ENCODE measurements around the gene MSANTD1.

Gene MSANTD1

DNA sequence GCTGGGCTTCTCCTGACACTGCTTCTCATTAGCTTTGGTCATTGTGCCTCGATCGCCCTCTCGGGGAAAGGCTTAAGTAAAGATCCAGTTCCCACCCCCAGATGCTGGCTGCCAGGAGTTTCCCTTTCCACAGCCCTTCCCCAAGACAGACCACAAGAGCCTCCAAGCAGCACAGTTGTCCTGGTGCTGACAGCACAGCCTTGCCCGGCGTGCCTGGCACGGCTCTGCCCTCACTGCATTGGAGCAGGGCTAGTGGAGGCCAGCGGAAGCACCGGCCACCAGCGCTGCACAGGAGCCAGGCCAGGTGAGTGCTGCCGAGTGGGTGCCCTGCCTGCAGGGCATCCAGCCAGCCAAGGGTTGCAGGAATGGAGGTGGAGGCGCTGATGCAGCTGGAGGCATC, 9.7 kb upstream of the MSANTD1 start:
- H3K4me2 ChIP-seq (ENCODE audit: low read length) = no peak overlapping the region
- no peak overlapping the region for H3K9ac ChIP-seq (ENCODE audit: low read length)
- H3K79me2 ChIP-seq (ENCODE audit: low read length) = no peaks in the 10 kb centered on the region
- TF ChIP-seq EZH2phosphoT487 (IDR thresholded peaks at IDR 0.05; ENCODE audit: low read depth) = no peak
- TF ChIP-seq, protein P1, sequence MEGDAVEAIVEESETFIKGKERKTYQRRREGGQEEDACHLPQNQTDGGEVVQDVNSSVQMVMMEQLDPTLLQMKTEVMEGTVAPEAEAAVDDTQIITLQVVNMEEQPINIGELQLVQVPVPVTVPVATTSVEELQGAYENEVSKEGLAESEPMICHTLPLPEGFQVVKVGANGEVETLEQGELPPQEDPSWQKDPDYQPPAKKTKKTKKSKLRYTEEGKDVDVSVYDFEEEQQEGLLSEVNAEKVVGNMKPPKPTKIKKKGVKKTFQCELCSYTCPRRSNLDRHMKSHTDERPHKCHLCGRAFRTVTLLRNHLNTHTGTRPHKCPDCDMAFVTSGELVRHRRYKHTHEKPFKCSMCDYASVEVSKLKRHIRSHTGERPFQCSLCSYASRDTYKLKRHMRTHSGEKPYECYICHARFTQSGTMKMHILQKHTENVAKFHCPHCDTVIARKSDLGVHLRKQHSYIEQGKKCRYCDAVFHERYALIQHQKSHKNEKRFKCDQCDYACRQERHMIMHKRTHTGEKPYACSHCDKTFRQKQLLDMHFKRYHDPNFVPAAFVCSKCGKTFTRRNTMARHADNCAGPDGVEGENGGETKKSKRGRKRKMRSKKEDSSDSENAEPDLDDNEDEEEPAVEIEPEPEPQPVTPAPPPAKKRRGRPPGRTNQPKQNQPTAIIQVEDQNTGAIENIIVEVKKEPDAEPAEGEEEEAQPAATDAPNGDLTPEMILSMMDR (IDR thresholded peaks at IDR 0.05; ENCODE audit: low read depth, low read length) = no peak
- no peaks in the 10 kb centered on the region for H3K9me3 ChIP-seq (ENCODE audit: insufficient read depth, low read length)
- H3K4me1 ChIP-seq (ENCODE audit: low read length) = peaks cover 17% of the 10 kb centered on the region
- no peak overlapping the region for H2AFZ ChIP-seq (ENCODE audit: low read depth, low read length)
- peaks cover 50% of the 10 kb centered on the region for H3K36me3 ChIP-seq (replicated peaks; ENCODE audit: low read depth, low read length)
- H3K27ac ChIP-seq (ENCODE audit: low read length) = no peak overlapping the region
- peaks cover 34% of the 10 kb centered on the region for H4K20me1 ChIP-seq (ENCODE audit: insufficient read depth, low read length)
- H3K27me3 ChIP-seq (ENCODE audit: low read depth, low read length) = no peaks in the 10 kb centered on the region
- H3K4me3 ChIP-seq (ENCODE audit: low read length) = no peak overlapping the region

GRCh38 chr4:3239998-3240920, 8.7 kb upstream of the MSANTD1 start:
- H3K4me1 ChIP-seq (ENCODE audit: low read length) = peaks cover 23% of the 10 kb centered on the region
- H3K36me3 ChIP-seq (replicated peaks; ENCODE audit: low read depth, low read length) = peaks cover 46% of the 10 kb centered on the region
- H3K9ac ChIP-seq (ENCODE audit: low read length) = no peak overlapping the region
- H3K9me3 ChIP-seq (ENCODE audit: insufficient read depth, low read length) = no peaks in the 10 kb centered on the region
- no peaks in the 10 kb centered on the region for H3K27me3 ChIP-seq (ENCODE audit: low read depth, low read length)
- H2AFZ ChIP-seq (ENCODE audit: low read depth, low read length) = no peak overlapping the region
- peaks cover 40% of the 10 kb centered on the region for H4K20me1 ChIP-seq (ENCODE audit: insufficient read depth, low read length)
- no peak for TF ChIP-seq EZH2phosphoT487 (IDR thresholded peaks at IDR 0.05; ENCODE audit: low read depth)
- TF ChIP-seq, protein P1 (IDR thresholded peaks at IDR 0.05; ENCODE audit: low read depth, low read length) = no peak
- no peak overlapping the region for H3K4me3 ChIP-seq (ENCODE audit: low read length)
- no peaks in the 10 kb centered on the region for H3K79me2 ChIP-seq (ENCODE audit: low read length)
- no peak overlapping the region for H3K4me2 ChIP-seq (ENCODE audit: low read length)
- H3K27ac ChIP-seq (ENCODE audit: low read length) = no peak overlapping the region

DNA sequence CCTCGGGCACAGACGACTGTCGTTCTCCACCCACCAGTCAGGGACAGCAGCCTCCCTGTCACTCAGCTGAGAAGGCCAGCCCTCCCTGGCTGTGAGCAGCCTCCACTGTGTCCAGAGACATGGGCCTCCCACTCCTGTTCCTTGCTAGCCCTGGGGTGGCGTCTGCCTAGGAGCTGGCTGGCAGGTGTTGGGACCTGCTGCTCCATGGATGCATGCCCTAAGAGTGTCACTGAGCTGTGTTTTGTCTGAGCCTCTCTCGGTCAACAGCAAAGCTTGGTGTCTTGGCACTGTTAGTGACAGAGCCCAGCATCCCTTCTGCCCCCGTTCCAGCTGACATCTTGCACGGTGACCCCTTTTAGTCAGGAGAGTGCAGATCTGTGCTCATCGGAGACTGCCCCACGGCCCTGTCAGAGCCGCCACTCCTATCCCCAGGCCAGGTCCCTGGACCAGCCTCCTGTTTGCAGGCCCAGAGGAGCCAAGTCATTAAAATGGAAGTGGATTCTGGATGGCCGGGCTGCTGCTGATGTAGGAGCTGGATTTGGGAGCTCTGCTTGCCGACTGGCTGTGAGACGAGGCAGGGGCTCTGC, 7.9 kb upstream of the MSANTD1 start:
- Histone ChIP-seq H3K79me2 (ENCODE audit: low read length) (no peaks in the 10 kb centered on the region), H3K4me3 (ENCODE audit: low read length) (no peak overlapping the region), H3K4me1 (ENCODE audit: low read length) (peaks cover 24% of the 10 kb centered on the region), H3K9ac (ENCODE audit: low read length) (no peak overlapping the region), H3K27ac (ENCODE audit: low read length) (no peak overlapping the region), H3K9me3 (ENCODE audit: insufficient read depth, low read length) (no peaks in the 10 kb centered on the region), H3K36me3 (replicated peaks; ENCODE audit: low read depth, low read length) (peaks cover 40% of the 10 kb centered on the region), H3K27me3 (ENCODE audit: low read depth, low read length) (no peaks in the 10 kb centered on the region), H3K4me2 (ENCODE audit: low read length) (no peak overlapping the region), H2AFZ (ENCODE audit: low read depth, low read length) (no peak overlapping the region), H4K20me1 (ENCODE audit: insufficient read depth, low read length) (peaks cover 40% of the 10 kb centered on the region)
- no peak for TF ChIP-seq EZH2phosphoT487 (IDR thresholded peaks at IDR 0.05; ENCODE audit: low read depth)
- TF ChIP-seq, protein P1 (IDR thresholded peaks at IDR 0.05; ENCODE audit: low read depth, low read length) = no peak

GRCh38 chr4:3241898-3242524, 6.9 kb upstream of the MSANTD1 start:
- Histone ChIP-seq H3K79me2 (ENCODE audit: low read length) (no peaks in the 10 kb centered on the region), H3K36me3 (replicated peaks; ENCODE audit: low read depth, low read length) (peaks cover 37% of the 10 kb centered on the region), H3K4me1 (ENCODE audit: low read length) (peaks cover 29% of the 10 kb centered on the region)

More at GRCh38 chr4:3241898-3242524, 6.9 kb upstream of the MSANTD1 start:
- Histone ChIP-seq H3K9ac (ENCODE audit: low read length) (no peak overlapping the region), H4K20me1 (ENCODE audit: insufficient read depth, low read length) (peaks cover 40% of the 10 kb centered on the region), H3K9me3 (ENCODE audit: insufficient read depth, low read length) (no peaks in the 10 kb centered on the region), H3K27ac (ENCODE audit: low read length) (no peak overlapping the region), H2AFZ (ENCODE audit: low read depth, low read length) (no peak overlapping the region), H3K27me3 (ENCODE audit: low read depth, low read length) (no peaks in the 10 kb centered on the region), H3K4me3 (ENCODE audit: low read length) (no peak overlapping the region), H3K4me2 (ENCODE audit: low read length) (no peak overlapping the region)
- TF ChIP-seq, protein P1 (IDR thresholded peaks at IDR 0.05; ENCODE audit: low read depth, low read length) = no peak
- TF ChIP-seq EZH2phosphoT487 (IDR thresholded peaks at IDR 0.05; ENCODE audit: low read depth) = no peak
